ENCODE data around the gene ZNF438. TPM values are rescaled to one million over a fixed set of nuclear protein-coding genes. Genes with fewer than 3 reads are reported as not detected.
A peak's percentile ranks its signal among the peaks of the same experiment; 100 is the strongest.

ZNF438 gene
- total and polyA plus RNA-seq, 11 donors = 9.0 to 14.7 (median 13.2) TPM

DNA sequence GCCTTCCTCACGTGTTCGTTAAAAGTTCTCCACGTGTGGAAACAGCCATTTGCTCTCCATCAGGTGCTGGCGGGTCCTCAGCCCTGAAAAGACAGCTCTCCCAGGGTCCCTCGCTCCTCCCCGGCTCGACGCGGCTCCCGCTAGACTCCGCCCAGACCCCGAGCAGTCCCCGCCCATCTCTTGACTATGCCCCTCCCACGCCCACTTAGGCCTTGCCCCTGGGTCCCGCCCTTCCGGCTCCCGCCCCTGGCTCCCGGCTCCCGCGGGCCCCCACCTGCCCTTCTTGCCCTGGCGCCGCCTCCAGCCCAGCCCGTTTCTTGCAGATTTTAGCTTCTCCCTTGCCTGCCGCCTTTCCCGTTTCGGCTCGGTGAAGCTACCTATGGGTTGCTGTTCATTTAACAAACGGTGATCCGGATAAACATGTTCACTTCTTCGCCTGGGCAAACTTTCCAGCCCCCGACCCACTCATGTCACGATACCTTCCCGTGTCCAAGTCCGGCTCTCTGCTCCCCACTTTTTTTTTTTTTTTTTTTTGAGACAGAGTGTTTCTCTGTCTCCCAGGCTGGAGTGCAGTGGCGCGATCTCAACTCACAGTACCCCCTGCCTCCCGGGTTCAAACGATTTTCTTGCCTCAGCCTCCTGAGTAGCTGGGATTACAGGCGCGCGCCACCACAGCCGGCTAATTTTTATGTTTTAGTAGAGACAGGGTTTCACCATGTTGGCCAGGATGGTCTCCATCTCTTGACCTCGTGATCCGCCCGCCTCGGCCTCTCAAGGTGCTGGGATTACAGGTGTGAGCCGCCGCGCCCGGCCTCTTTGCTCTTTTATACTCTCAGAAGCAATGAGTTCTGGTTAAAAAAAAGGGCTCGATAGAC lies 830 bp upstream of the ZNF438 start:
- H3K27me3 ChIP-seq = no peaks in the 10 kb centered on the region
- DNase-seq (peak; percentile 97 to 98 (median 97)), ATAC-seq (peak; percentile 94 to 97 (median 96))
- peak overlapping the region; percentile 97 to 100 (median 99) for H3K27ac ChIP-seq
- WGBS, 4 donors = 27 to 34% (median 31%) methylated on average over 50 to 51 of the region's 51 CpGs
- no peaks in the 10 kb centered on the region for H3K36me3 ChIP-seq
- intact Hi-C loops (cut with DNase I) = loop anchor here (1.0 to 10.0 kb wide), 21 partner anchors 50 to 775 kb away; partner anchors contain the start of gene ZEB1 (in 7 of the 10)
- H3K4me3 ChIP-seq = peak overlapping the region; percentile 44 to 81 (median 70)
- peaks cover 0 to 58% (median 29%) of the 10 kb centered on the region in 12 donors for H3K4me1 ChIP-seq
- TF ChIP-seq CTCF (IDR thresholded peaks at IDR 0.05) = peak in 2 of 12 donors; percentile 12 to 21
- TF ChIP-seq POLR2A (IDR thresholded peaks at IDR 0.05) = peak in 1 of 2 donors; percentile 44
- H3K9me3 ChIP-seq = peaks cover 0 to 1% (median 0%) of the 10 kb centered on the region in 12 donors

DNA sequence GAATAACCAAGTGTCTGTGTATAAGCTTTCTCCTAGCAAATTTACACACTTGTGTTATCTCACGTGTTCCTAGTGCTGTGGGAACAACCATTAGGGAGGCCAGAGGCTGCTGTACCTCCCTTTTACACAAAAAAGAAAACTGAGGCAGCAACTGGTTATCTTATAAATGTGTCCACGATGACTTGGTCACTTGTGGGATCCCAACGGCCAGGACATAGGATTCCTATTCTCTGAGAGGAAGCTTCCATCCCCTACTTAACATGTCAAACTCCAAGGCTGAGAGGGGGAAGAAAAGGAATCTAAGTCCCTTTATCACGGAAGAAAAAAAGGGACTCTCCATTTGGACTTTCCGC lies 484 bp downstream of the ZNF438 start:
- Histone ChIP-seq H3K27ac (peak overlapping the region; percentile 97 to 100 (median 99)), H3K9me3 (no peaks in the 10 kb centered on the region), H3K4me3 (peak overlapping the region; percentile 44 to 81 (median 70)), H3K4me1 (peaks cover 0 to 58% (median 29%) of the 10 kb centered on the region in 12 donors), H3K36me3 (no peaks in the 10 kb centered on the region), H3K27me3 (no peaks in the 10 kb centered on the region)
- ATAC-seq (no peak), DNase-seq (no peak)
- 7 to 8% (median 7%) methylated on average over 5 of the region's 5 CpGs for WGBS, 4 donors
- no peak for TF ChIP-seq CTCF (IDR thresholded peaks at IDR 0.05)
- TF ChIP-seq POLR2A (IDR thresholded peaks at IDR 0.05) = no peak
- intact Hi-C loops (cut with DNase I) = loop anchor here (1.0 to 10.0 kb wide), 18 partner anchors 49 to 776 kb away; partner anchors contain the start of gene ZEB1 (in 4 of the 10)

- H3K36me3 ChIP-seq = no peaks in the 10 kb centered on the region
- peak overlapping the region; percentile 44 to 81 (median 70) for H3K4me3 ChIP-seq
- intact Hi-C loops (cut with DNase I) = loop anchor here (1.0 to 10.0 kb wide), 18 partner anchors 48 to 777 kb away; partner anchors contain the start of gene ZEB1 (in 4 of the 10)
- 80 to 86% (median 81%) methylated on average over 8 of the region's 8 CpGs for WGBS, 4 donors
- peaks cover 0 to 59% (median 29%) of the 10 kb centered on the region in 12 donors for H3K4me1 ChIP-seq
- H3K27me3 ChIP-seq = no peaks in the 10 kb centered on the region
- H3K9me3 ChIP-seq = no peaks in the 10 kb centered on the region
- peak overlapping the region; percentile 97 to 100 (median 99) for H3K27ac ChIP-seq
- no peak for DNase-seq
- no peak for TF ChIP-seq POLR2A (IDR thresholded peaks at IDR 0.05)
- TF ChIP-seq CTCF (IDR thresholded peaks at IDR 0.05) = no peak
- ATAC-seq = no peak
Observed at GRCh38 chr10:31030800-31031199, 865 bp downstream of the ZNF438 start.

GRCh38 chr10:31030260-31030659 lies 1.4 kb downstream of the ZNF438 start:
- TF ChIP-seq CTCF (IDR thresholded peaks at IDR 0.05) (no peak), POLR2A (IDR thresholded peaks at IDR 0.05) (no peak)
- no peak for ATAC-seq
- H3K9me3 ChIP-seq = no peaks in the 10 kb centered on the region
- intact Hi-C loops (cut with DNase I) = loop anchor here (2.0 to 10.0 kb wide), 17 partner anchors 48 to 777 kb away; partner anchors contain the start of gene ZEB1 (in 4 of the 10)
- peak overlapping the region in 10 of 12 donors; percentile 97 to 100 (median 99) for H3K27ac ChIP-seq
- H3K4me3 ChIP-seq = peak overlapping the region in 8 of 12 donors; percentile 61 to 81 (median 72)
- no peak for DNase-seq
- H3K4me1 ChIP-seq = peaks cover 0 to 64% (median 29%) of the 10 kb centered on the region in 12 donors
- no peaks in the 10 kb centered on the region for H3K36me3 ChIP-seq
- no peaks in the 10 kb centered on the region for H3K27me3 ChIP-seq
- 63 to 77% (median 68%) methylated on average over 8 of the region's 8 CpGs for WGBS, 4 donors
